GM19193 (cell line): ENCODE results near the gene HMCN2.

Experiments
- POLR2A ChIP-seq: IDR thresholded peaks from 4 replicates; pipeline ENCODE4 v1.6.1; 2011; ENCODE audit not compliant: insufficient read depth, insufficient read length; ENCODE audit errors: extremely low read depth

Gene HMCN2

GRCh38 chr9:130333041-130333711 is 67.6 kb downstream of the HMCN2 start:
- no peak for TF ChIP-seq POLR2A

GRCh38 chr9:130333712-130334062 is 68.1 kb downstream of the HMCN2 start:
- TF ChIP-seq POLR2A, result no peak

- no peak for TF ChIP-seq POLR2A
Observed at GRCh38 chr9:130334915-130335314, 69.4 kb downstream of the HMCN2 start.

GRCh38 chr9:130336027-130336610 is 70.6 kb downstream of the HMCN2 start:
- TF ChIP-seq POLR2A, result no peak

GRCh38 chr9:130336885-130337284 is 71.3 kb downstream of the HMCN2 start:
- no peak for TF ChIP-seq POLR2A

- TF ChIP-seq POLR2A, result no peak
Observed at GRCh38 chr9:130337318-130337717, 71.8 kb downstream of the HMCN2 start.

- TF ChIP-seq POLR2A, result no peak
Observed at GRCh38 chr9:130337784-130338380, 72.3 kb downstream of the HMCN2 start.

GRCh38 chr9:130339306-130339705 is 73.7 kb downstream of the HMCN2 start:
- no peak for TF ChIP-seq POLR2A

- no peak for TF ChIP-seq POLR2A
Observed at GRCh38 chr9:130340011-130340410, 74.5 kb downstream of the HMCN2 start.

- TF ChIP-seq POLR2A, result no peak
Observed at GRCh38 chr9:130341128-130341527, 75.6 kb downstream of the HMCN2 start.

- no peak for TF ChIP-seq POLR2A
Observed at GRCh38 chr9:130341839-130342713, 76.5 kb downstream of the HMCN2 start.

- TF ChIP-seq POLR2A, result no peak
Observed at GRCh38 chr9:130342714-130343085, 77.1 kb downstream of the HMCN2 start.

- no peak for TF ChIP-seq POLR2A
Observed at GRCh38 chr9:130343445-130343918, 77.9 kb downstream of the HMCN2 start.

- no peak for TF ChIP-seq POLR2A
Observed at GRCh38 chr9:130344366-130344765, 78.8 kb downstream of the HMCN2 start.
